Measurements from ENCODE around the gene CHST12. TPM values are rescaled to one million over a fixed set of nuclear protein-coding genes. Genes with fewer than 3 reads are reported as not detected.

CHST12 gene
- total and polyA plus RNA-seq, 10 of the 15 experiments (the other 5 are each of a cell fraction or from before 2014, with no cell fraction given), result 0.05 to 14.2 (median 3.3) TPM

DNA sequence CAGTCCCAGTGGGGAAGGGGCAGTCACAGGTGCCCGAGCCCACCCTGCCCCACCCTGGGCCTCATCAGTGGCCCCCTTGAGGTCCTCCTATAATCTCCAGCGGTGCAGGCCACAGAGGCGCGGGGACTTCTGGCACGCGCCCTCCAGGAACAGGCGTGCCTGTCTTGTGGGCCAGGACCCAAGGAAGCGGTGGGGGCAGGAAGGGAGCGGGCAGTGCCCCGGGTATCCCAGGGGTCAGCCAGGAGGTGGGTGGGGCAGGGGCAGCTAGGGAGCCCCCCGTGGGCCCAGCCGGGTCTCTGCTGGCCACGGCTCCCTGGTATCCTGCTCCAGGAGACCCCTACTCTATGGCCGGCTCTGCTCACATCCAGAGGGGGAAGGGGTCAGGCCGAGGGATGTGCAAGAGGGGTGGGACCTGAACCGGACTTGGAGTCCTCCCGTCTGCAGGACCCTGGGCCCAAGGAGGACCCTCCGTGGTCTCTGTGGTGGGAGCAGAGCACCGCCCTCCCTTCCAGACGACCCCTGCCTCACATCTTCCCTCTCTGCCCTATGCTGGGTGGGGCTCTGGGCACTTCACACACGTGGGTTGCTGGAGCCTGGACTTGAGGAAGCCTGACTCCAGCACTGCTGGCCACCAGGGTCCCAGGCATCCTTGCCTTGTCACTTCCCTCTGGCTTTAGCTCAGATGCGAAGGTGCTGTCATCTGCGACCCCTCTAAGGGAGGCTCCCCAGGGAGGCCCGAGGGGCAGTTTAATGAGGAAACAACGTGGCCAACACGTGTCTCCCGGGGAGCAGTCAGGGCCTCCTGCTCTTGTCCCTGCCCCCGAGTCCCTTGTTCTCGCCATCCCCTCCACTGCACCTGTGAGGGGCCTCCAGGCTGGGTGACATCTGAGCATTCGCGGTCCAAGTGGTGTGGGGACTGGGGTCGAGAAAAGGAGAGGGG is 91.0 kb downstream of the CHST12 start:
- no peaks in the 10 kb centered on the region for H3K4me1 ChIP-seq (ENCODE audit: control insufficient read depth, insufficient read depth, low read length)
- peaks cover 0 to 1% of the 10 kb centered on the region in 2 experiments; a peak in 1 of 4 replicates for H3K27me3 ChIP-seq (replicated peaks in 1 of 2; ENCODE audit: control insufficient read depth in 2 of 2, insufficient read depth in 2 of 2, low read length in 1 of 2)
- ChIA-PET CTCF (interaction anchor here (1.0 kb wide), 1 partner anchor 157 kb away, joined by 3 read pairs; no protein-coding TSS in a partner anchor), POLR2A (no interaction called here), SMC1A (ENCODE audit: uncharacterized antibody, unreplicated experiment) (no interaction called here), RAD21 (ENCODE audit: unreplicated experiment) (no interaction called here)
- no peak for DNase-seq (ENCODE audit: low read depth, low spot score)
- H3K9me3 ChIP-seq (replicated peaks; ENCODE audit: control insufficient read depth, insufficient read depth, low read length), result no peaks in the 10 kb centered on the region
- H3K9ac ChIP-seq (ENCODE audit: control insufficient read depth, insufficient read depth, low read length), result no peak overlapping the region
- no peak for FAIRE-seq
- in situ Hi-C loops (cut with MboI), result no loop called here
- TF ChIP-seq POLR2AphosphoS2 (IDR thresholded peaks at IDR 0.05; ENCODE audit: low read depth, low read length) (no peak), ZNF24 (IDR thresholded peaks at IDR 0.05) (no peak), CHD4 (IDR thresholded peaks at IDR 0.05) (no peak), CHD1 (IDR thresholded peaks at IDR 0.05; ENCODE audit: low read depth, low read length) (no peak), POLR2AphosphoS5 (IDR thresholded peaks at IDR 0.05; ENCODE audit: low read length) (no peak), RCOR1 (conservative IDR thresholded peaks at IDR 0.05; ENCODE audit: low read depth, low read length) (no peak)
- TF ChIP-seq, protein P1, sequence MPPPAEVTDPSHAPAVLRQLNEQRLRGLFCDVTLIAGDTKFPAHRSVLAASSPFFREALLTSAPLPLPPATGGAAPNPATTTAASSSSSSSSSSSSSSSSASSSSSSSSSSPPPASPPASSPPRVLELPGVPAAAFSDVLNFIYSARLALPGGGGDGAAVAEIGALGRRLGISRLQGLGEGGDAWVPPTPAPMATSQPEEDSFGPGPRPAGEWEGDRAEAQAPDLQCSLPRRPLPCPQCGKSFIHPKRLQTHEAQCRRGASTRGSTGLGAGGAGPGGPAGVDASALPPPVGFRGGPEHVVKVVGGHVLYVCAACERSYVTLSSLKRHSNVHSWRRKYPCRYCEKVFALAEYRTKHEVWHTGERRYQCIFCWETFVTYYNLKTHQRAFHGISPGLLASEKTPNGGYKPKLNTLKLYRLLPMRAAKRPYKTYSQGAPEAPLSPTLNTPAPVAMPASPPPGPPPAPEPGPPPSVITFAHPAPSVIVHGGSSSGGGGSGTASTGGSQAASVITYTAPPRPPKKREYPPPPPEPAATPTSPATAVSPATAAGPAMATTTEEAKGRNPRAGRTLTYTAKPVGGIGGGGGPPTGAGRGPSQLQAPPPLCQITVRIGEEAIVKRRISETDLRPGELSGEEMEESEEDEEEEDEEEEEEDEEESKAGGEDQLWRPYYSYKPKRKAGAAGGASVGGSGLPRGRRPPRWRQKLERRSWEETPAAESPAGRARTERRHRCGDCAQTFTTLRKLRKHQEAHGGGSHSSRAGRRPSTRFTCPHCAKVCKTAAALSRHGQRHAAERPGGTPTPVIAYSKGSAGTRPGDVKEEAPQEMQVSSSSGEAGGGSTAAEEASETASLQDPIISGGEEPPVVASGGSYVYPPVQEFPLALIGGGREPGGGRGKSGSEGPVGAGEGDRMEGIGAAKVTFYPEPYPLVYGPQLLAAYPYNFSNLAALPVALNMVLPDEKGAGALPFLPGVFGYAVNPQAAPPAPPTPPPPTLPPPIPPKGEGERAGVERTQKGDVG (CRISPR knock-in tag; IDR thresholded peaks at IDR 0.05), result no peak
- TF ChIP-seq, protein P2, sequence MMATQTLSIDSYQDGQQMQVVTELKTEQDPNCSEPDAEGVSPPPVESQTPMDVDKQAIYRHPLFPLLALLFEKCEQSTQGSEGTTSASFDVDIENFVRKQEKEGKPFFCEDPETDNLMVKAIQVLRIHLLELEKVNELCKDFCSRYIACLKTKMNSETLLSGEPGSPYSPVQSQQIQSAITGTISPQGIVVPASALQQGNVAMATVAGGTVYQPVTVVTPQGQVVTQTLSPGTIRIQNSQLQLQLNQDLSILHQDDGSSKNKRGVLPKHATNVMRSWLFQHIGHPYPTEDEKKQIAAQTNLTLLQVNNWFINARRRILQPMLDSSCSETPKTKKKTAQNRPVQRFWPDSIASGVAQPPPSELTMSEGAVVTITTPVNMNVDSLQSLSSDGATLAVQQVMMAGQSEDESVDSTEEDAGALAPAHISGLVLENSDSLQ (IDR thresholded peaks at IDR 0.05), result no peak
- ATAC-seq, result no peak
- intact Hi-C loops (cut with micrococcal nuclease; ENCODE audit: unreplicated experiment), result no loop called here
- no peak overlapping the region for H3K4me3 ChIP-seq
- H2AFZ ChIP-seq (ENCODE audit: control insufficient read depth, low read depth, low read length), result no peak overlapping the region
- H3K79me2 ChIP-seq (ENCODE audit: control insufficient read depth, insufficient read depth, low read length), result no peaks in the 10 kb centered on the region
- H3K36me3 ChIP-seq (ENCODE audit: control insufficient read depth in 2 of 2, insufficient read depth in 2 of 2, low read length in 1 of 2), result no peaks in the 10 kb centered on the region
- no TSS peak for BruUV-seq (replicated peaks)
- WGBS (ENCODE audit: insufficient coverage, insufficient replicate concordance, low lambda C conversion rate, missing lambda C conversion rate), result 21% methylated on average over 25 of the region's 32 CpGs
- H3K27ac ChIP-seq (ENCODE audit: control insufficient read depth, insufficient read depth), result no peak overlapping the region
- no peaks in the 10 kb centered on the region for H4K20me1 ChIP-seq (ENCODE audit: control insufficient read depth, insufficient read depth)
- H3K4me2 ChIP-seq (ENCODE audit: control insufficient read depth, insufficient read depth), result no peak overlapping the region

Data from GM12878 (cell line).